ENCODE data around the gene ERBB2.

DNA sequence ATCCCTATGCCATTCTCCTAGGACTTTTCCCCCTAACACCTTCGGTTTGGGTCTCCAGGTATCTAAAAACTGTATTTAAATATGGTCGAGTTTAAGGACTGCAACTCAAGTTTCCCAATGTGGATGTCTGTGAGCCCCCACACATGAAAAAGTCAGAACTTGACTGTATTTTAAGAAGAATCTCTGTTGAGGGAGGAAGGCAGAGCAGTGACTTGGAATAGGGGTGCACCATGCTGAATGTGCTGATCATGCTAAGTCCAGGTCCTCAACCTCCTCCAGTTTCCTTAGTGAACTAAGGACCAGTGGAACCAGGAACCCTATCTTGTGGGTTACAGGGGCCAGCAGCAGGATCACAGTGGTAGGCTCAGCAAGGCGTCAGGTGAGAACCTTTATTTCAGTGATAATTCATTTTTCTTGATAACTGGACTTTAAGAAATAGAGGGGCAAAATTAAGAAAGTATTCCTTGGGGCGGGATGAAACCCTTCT lies 57.4 kb downstream of the ERBB2 start:
- TF ChIP-seq, protein P1, sequence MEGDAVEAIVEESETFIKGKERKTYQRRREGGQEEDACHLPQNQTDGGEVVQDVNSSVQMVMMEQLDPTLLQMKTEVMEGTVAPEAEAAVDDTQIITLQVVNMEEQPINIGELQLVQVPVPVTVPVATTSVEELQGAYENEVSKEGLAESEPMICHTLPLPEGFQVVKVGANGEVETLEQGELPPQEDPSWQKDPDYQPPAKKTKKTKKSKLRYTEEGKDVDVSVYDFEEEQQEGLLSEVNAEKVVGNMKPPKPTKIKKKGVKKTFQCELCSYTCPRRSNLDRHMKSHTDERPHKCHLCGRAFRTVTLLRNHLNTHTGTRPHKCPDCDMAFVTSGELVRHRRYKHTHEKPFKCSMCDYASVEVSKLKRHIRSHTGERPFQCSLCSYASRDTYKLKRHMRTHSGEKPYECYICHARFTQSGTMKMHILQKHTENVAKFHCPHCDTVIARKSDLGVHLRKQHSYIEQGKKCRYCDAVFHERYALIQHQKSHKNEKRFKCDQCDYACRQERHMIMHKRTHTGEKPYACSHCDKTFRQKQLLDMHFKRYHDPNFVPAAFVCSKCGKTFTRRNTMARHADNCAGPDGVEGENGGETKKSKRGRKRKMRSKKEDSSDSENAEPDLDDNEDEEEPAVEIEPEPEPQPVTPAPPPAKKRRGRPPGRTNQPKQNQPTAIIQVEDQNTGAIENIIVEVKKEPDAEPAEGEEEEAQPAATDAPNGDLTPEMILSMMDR (IDR thresholded peaks at IDR 0.05), result no peak
- no peak for TF ChIP-seq POLR2A (IDR thresholded peaks at IDR 0.05)
